ENCODE measurements around the gene PMEPA1.

Gene PMEPA1

DNA sequence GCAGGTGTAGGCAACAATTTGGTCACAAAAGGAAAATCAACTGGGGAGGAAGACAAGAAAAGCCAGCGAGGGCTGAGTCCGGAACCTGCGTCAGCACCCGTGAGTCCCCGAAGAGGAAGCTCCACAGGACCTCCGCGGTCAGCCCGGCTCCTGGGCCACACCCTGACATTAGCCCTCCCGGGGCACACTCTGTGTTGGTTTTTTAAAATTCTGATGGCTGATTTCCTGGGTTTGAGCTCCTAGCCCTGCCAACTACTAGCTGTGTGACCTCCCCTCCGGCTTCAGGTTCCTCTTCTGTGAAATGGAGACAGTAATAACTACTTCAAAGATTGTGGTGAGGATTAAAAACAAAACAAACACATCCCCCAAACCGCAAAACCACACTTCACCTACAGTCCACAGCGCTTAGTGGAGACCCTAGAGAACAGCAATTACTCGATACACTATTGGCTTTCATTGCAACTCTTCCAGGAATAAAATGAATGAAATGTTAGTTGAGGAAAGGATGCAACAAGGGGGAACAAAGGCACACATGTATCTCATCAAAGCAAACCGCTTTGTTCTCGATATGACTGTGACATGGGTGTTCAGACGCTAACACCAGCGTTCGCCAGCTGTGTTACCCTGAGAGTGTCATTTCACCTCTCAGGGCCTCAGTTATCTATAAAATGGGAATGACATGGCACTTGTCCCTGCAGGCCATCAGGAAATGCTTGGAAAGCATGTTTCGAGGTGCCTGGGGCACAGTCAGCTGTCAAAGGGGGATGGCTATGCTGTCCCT lies 90.6 kb downstream of the PMEPA1 start:
- DNase-seq = peak; percentile 79

DNA sequence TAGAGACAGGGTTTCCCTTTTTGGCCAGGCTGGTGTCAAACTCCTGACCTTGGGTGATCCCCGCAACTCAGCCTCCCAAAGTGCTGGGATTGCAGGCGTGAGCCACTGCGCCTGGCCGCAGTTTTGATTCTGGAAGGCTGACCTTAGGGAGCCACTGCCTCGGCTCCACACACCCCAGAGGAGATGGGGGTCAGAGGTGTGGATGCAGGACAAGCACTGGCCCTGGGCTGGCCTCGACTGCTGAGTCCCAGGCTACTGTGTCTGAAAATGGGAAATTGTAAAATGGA lies 91.1 kb downstream of the PMEPA1 start:
- no peak for DNase-seq

DNA sequence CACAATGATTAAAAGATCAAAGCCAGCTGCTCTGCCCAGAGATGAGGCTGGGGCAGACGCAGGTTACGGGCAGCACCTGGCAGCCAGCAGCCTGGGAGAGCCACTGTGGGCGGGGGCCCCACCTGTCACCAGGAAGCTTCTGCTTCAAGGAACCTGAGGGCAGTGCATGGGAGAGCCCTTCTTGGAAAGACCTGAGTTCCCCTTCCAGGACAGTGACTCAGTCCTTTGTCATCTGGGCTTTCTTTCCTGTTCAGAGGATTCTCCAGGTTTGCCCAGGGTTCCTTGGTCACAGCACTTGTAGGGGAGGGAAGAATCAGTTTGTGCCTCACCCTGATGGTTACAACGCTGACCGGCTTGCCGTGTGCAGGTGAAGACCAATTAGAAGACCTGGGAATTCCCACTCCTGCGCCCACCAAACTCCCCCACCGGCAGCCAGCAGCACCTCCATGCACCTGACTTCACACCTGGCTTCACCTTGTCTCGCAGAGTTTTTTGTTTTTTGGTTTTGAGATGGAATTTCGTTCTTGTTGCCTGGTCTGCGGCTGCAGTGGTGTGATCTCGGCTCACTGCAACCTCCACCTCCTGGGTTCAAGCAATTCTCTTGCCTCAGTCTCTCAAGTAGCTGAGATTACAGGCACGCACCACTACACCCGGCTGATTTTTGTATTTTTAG lies 91.6 kb downstream of the PMEPA1 start:
- DNase-seq = no peak

DNA sequence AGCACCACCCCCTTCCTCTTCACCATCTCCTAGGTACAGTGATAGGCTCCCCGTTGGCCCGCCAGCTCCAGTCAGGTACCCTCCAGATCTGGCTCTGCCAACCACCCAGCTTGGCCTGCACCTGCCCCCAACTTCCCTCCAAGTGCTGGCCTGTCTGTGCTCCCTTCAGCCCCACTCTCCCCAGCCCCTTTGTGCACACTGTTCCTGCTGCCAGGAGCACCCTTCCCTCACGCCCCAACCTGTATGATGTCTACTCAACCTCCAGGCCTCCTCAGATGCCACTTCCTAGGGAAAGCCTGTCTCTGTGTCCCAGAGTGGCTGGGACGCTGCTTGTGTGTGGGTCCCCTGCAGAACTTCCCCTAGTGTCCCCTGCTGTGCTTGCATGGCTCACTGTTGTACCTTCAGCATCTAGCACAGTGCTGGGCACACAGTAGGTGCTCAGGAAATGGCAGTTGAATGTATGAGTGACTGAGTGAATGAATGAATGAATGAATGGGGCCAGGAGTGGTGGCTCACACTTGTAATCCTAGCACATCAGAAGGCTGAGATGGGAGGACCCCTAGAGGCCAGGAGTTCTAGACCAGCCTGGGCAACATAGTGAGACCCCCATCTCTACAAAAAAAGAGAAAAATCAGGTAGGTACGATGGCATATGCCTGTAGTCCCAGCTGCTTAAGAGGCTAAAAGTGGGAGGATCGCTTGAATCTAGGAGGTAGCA lies 92.6 kb downstream of the PMEPA1 start:
- DNase-seq = no peak

DNA sequence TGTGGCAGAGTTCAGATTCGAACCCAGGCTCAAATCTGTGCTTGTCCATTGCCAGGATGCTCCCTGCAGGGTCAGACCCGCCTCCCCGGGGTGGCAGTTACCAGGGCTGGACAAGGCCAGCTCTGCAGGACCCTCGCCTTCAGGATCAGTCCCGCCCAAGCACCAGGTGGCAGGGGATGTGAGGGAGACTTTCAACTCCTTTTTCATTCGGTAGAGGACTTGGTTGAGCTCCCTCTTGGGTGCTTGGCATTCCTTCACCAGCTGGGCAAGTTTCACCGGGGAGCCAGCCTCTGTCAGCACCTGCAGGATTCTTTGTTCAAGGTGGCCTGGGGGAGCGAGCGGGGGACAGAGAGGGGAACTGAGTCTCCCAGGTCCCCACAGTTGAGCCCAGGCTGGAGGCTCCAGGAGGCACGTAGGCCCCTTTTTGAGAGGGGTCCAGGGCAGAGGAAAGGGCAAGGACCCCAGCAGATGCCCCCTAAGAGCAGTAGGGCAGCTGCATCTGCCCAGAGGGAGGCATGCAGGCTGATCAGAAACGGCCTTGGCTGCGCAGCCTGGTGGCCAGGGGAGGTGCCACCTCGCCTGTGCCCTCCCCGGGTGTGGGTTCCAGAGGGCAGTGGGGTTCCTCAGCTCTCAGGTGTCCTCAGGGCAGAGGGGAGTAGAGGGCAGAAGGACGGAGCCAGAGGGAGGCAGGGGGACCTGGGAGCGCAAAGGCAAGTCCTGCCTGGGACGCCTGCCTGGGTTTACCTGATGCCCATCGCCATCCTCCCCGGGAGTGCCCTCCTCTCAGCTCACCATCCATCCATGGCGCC lies 93.5 kb downstream of the PMEPA1 start:
- DNase-seq = no peak

DNA sequence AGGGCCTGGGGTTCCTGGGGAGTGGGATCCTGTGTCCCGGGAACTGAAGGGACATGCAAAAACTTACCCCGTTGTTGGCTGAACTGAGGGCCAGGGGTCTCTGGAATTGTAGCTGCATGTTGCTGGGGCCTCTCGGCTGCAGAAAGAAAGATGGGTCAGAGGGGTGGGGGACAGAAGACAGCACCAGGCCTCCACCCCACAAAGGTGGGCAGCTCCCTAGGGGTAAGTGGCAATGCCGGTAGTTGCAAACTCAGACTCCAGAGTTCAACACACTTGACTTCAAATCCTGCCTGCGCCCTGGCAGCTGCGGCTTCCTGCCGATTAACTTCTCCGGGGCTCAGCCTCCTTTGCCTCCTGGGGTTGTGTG lies 94.4 kb downstream of the PMEPA1 start:
- no peak for DNase-seq

DNA sequence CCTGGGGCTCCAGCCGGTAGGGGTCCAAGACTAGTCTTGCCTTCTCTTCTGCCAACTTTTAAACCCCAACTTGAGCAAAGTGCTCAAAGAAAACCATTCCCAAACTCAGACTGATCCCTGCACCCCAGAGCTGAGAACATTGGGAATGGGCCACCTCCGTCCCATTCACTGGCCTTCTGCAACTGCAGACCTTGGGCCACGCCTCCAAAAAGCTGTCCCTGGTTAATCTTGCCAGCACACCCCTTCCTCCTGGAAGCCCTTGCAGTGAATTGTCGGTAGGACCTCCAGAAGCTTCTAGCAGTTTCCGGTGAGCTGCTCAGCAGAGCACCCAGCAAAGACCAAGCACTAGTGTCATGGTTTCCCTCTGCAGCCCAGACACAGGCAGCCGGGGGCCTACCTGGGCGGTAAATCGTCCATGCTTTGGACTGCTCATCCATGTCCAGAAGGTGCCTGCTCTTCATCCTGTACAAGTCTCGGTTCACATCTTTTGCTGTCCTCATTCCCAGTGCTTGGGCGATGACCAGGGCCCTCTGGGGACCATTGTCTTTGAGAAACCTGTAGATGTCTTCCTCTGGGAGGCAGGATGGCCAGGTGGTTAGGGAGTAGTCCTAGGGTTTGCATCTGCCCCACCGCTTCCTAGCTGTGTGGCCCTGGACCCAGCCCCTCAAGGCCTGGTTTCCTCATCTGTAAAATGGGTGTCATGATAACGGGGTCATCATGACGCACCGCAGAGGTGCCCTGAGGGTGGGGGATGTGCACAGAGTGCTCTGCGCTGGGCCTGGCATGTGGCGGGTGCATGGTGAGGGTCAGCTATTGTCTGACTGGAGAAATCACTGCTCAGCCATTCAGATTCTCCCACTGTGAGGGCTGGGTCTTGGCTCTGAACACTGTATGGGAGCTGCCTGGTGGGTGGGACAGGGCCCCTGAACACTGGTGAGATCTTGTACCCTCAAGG lies 95.0 kb downstream of the PMEPA1 start:
- no peak for DNase-seq

DNA sequence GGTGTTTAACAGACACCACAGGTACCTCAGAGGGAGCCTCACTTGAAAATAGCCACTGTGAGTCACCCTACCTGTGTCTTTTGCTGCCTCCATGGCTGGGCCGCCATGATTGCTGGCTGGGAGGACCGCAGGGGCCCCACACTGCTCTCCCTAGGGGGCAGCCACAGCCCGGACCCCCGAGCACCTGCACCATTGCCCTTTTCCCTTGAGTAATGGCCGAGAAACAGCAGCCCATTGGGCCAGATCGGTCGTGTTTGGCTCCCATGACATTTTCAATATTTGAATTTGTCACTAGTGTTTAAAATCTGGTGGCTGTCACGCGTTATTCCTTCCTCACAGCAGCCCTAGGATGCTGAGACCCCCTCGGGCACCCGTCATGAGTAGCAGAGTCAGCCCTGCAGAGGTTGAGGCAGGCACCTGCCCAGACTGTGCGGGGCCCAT lies 96.3 kb downstream of the PMEPA1 start:
- DNase-seq = no peak

DNA sequence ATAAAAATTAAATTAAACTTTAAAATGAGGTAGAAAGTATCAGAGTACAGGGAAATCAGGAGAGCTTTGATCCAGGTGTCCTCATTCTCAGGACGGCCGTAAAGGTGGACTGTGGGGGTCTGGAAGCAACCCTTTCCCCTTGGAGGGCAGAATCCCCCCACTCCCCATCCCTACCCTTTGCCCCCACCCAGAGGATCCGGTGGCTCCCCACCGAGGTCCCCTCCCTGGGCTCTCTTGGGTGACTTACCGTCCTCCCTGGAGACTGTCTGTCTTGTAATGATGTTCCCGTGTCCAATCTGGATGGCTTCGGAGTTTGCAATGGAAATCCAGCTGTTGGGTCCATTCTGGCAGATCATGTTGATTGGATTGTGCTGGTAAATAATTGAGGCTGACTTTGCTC lies 96.9 kb downstream of the PMEPA1 start:
- DNase-seq = no peak

DNA sequence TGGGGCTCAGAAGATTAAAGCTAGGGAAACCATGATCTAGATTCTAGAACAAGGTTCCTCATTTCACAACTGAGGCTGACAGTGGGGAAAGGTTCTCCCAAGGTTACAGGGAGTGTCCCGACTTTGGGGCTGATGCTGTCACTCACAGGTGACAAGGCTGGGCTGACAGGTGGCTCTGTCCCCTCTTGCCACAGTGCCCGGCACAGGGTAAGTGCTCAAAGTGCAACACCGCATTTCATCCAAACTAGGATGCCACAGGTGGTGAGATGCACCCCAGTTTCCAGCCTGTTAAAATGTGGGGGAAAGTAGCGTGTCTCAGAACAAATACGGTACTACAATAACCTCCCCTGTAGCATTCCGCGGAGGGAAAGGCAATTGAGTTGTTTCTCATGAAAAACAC lies 97.4 kb downstream of the PMEPA1 start:
- no peak for DNase-seq

DNA sequence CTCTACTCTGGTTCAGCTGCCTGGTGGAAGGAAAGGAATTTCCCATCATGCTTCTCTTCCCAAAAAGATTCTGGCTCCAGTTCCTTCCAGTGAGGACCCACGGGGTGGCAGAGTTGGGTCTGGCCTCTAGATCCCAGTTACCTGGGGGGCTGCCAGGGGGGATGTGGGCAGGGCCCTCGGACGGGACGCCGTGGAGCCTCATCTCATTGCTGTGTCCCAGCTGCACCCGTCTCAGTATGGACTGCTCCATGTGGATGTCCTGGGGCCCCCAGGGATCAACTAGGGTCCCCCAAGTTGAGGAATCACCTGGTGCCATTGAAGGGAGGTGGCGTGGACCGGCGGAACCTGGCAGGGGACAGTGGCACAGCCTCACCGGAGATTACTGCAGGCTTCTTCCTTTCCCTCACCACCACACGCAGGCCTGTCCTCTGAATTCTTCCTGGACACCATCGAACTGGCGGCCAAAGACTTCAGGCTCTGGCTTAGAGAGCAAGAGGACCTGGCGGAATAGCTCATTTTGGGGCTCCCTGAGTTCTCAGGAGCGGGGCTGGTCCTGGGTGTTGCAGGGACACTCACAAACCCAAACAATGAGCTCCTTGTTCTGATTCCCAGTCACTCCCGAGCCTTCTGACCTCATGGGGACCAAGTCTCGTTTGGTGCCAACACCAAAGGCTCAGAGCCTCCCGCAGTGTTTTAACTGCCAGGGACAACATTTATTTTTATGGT lies 98.1 kb downstream of the PMEPA1 start:
- no peak for DNase-seq

DNA sequence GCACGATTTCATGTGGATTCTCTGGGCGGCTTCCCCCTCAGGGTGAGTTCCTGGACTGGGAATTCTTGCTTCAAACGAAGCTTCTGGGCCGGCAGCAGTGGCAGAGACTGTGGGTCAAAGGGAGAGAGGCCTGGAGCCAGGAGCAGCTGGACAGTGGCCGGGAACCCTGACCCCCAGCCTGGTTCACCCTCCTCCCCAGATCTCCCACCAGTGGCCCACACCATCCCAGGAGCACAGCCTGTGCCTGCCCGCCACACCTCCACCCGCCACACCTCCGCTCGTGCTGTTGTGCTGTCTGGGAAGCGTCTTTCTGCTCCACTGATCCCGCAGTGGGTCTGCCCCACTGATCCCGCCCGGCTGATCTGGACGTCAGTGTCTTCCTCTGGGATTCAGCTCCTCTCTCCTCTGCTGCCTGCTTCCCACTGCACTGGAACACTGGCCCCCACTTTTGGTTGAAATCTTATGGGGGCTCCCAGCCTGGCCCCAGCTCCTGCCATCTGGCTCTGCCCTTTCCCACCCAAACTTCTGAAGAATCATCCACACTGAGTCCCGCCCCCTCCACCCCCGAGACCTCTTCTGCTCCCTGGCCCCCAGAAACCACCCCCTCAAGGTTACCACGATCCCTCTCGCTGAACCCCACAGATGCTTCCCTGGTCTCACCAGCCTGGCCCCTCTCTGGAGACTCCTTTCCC lies 99.4 kb downstream of the PMEPA1 start:
- no peak for DNase-seq

DNA sequence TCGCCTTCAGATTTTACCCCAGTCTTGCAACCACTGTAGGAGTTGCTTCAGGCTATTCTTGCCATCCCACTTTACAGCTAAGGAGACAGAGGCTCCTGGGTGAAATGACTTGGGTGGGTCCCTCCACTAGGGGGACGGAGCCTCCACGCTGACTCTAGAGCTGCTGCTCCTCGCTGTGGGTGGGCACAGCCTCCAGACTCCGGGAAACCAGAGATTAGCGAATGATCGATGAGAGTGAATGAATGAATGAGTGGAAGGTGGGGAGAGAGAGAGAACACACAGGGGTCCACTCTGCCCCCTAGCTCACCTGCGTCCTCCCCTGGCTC lies 100.0 kb downstream of the PMEPA1 start:
- DNase-seq = no peak

DNA sequence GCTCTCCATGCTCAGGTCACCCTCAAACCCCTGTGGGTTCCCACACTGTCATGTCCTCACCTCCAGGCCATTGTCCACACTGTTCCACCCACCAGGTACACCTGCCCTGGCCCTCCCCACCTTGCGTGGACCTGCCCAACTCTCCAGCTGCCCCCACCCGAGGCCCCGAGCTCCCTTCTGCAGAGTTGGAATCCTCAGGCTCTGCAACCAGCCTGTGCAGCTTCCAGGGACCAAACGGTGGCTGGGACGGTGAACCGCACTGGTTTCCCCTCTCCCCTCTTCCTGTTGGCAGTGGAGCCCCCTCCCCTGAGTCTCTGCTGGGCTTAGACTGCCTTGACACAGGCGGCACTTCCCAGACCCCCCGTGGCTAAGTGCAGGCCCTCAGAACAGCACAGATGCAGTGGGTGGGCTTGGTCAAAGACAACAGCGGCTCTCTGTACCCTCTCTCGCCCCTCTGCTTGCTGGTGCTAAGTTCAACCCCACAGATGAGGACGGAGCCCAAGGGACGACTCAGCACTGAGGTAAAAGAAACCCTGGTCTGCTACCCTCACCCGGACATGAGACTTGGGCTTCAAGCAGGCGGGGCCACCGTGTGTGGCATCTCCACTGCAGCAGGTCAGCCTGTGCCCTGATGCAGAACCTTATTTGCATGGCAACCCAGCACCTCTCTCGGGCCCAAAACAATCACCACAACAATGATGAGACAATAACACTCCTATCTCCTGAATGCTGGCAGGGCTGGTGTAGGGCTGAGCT lies 100.6 kb downstream of the PMEPA1 start:
- no peak for DNase-seq

DNA sequence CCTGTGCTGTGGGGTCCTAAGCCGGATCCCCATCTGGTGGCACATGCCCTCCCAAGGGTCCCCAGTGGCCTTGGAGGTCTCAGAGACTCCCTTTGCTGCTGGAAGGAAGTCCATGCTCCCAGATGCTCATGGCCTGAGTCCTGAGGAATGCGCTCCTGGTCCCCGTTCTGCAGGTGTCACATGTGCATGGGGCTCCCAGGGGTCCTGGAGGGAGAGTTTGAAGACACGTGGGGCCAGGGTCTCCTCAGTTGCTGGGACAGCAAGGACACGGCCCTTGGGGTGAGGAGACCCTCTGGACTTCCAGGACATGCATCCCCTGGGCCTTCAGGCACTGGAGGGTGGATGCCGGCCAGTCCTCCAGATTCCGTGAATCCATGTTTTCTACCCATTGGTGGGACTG lies 101.3 kb downstream of the PMEPA1 start:
- DNase-seq = no peak

DNA sequence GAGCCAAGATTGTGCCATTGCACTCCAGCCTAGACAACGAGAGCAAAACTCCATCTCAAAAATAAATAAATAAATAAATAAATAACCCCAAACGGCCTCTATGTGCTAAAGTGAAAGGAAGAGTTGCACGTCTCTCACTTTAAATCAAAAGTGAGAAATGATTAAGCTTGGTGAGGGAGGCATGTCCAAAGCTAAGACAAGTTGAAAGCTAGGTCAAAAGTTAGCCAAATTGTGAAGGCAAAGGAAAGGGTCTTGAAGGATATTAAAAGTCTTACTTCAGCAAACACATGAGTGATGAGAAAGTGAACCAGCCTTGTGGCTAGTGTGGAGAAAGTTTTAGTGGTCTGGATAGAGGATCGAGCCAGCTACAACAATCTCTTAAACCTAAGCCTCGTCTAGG lies 103.9 kb downstream of the PMEPA1 start:
- no peak for DNase-seq

DNA sequence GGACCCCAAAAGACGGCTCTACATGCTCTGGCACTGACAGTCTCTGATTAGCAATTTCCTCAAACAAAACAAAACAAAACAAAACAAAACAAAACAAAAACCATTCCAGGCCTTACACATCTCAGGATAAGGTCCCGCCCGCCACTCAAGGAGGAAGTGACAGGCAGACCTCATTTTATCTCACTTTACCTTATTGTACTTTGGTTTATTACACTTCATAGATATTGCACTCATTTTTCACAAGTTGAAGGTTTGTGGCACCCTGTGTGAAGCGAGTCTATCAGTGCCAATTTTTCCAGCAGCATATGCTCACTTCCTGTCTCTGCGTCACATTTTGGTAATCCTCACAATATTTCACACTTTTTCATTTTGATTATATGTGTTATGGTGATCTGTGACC lies 104.8 kb downstream of the PMEPA1 start:
- DNase-seq = peak; percentile 65

DNA sequence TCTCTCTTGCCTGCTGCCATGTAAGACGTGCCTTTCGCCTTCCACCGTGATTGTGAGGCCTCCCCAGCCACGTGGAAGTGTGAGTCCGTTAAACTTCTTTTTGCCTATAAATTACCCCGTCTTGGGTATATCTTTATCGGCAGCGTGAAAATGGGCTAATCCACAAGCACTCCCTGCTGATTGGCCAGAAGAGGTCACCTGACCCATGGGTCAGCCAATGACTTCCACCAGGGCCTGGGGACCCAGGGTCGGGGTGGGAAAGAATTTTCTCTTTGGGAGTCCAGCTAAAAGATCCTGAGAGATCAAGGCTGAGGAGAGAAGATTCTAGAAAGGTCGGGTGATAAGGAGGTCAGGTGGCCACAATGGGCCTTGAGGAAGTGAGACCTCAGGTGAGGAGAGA lies 106.7 kb downstream of the PMEPA1 start:
- DNase-seq = no peak

DNA sequence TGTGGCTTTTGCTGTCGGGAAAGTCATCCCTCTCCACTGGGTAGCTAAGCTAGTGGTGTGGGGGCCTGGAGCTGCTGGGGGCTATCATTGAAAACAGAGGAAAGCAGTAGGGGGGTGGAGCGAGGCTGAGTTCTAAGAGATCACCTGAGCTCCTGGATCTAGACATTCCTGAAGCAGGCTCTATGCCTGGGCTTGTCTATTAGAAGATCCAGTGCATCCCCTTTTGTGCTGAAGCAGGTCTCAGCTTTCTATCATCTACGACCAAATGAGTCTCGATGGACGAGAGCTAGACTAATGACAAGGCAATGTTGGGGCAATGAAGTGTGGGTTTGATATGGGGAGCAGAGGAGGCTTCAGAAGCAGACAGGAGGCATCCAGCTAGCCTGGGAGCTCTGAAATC lies 108.1 kb downstream of the PMEPA1 start:
- DNase-seq = no peak

DNA sequence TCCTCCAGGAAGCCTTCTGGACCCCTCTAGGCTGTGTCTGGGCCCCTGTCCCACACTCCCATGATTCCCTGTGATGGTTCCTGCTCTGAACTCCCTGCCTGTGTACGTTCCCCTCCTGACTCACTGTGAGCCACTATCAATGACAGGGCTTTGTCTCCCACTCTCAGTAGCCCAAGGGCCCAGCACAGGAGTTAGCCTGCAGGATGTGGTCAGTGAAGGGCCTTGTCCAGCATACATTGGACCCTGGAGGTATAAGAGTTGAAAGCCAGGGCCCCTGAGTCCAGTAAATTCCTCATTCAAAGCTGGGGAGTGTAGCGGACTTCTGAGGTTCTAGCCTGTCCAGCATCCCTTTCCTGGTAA lies 108.6 kb downstream of the PMEPA1 start:
- DNase-seq = no peak
